ENCODE results near the gene FPR3.
"Not testable (repeated sequence)": the region's sequence is repeated elsewhere in the genome, so short reads cannot be mapped to it uniquely, and the experiment has no call there.

Gene FPR3

GRCh38 chr19:51794885-51795490 lies at the start of gene FPR3:
TSS of gene FPR3 (plus strand) at chr19:51795157. CDS start at chr19:51823749, 28,592 bp downstream.
- DNase-seq (ENCODE audit: low spot score), result no peak

- DNase-seq (ENCODE audit: low spot score), result no peak
Observed at GRCh38 chr19:51746731-51747130, 48.2 kb upstream of the FPR3 start.

- no peak for DNase-seq (ENCODE audit: low spot score)
Observed at GRCh38 chr19:51749979-51750378, 45.0 kb upstream of the FPR3 start.

- no peak for DNase-seq (ENCODE audit: low spot score)
Observed at GRCh38 chr19:51750400-51751094, 44.4 kb upstream of the FPR3 start.

- DNase-seq (ENCODE audit: low spot score), result no peak
Observed at GRCh38 chr19:51751655-51752054, 43.3 kb upstream of the FPR3 start, which contains the start of gene FPR1. TSS of gene FPR1 (minus strand) at chr19:51751878. CDS start at chr19:51746994, 4,884 bp downstream.

GRCh38 chr19:51754109-51754508 lies 40.8 kb upstream of the FPR3 start:
- no peak for DNase-seq (ENCODE audit: low spot score)

GRCh38 chr19:51754770-51755169 lies 40.2 kb upstream of the FPR3 start:
- DNase-seq (ENCODE audit: low spot score), result no peak

- DNase-seq (ENCODE audit: low spot score), result no peak
Observed at GRCh38 chr19:51755571-51755970, 39.4 kb upstream of the FPR3 start.

GRCh38 chr19:51760697-51761356 lies 34.1 kb upstream of the FPR3 start, which contains the start of gene FPR2:
TSS of gene FPR2 (plus strand) at chr19:51761180. CDS start at chr19:51768659, 7,479 bp downstream.
- no peak for DNase-seq (ENCODE audit: low spot score)

- no peak for DNase-seq (ENCODE audit: low spot score)
Observed at GRCh38 chr19:51761696-51762095, 33.3 kb upstream of the FPR3 start.

GRCh38 chr19:51765086-51765485 lies 29.9 kb upstream of the FPR3 start:
- no peak for DNase-seq (ENCODE audit: low spot score)

GRCh38 chr19:51766461-51766860 lies 28.5 kb upstream of the FPR3 start:
- no peak for DNase-seq (ENCODE audit: low spot score)

GRCh38 chr19:51771376-51772130 lies 23.4 kb upstream of the FPR3 start:
- no peak for DNase-seq (ENCODE audit: low spot score)

GRCh38 chr19:51772977-51773376 lies 22.0 kb upstream of the FPR3 start:
- no peak for DNase-seq (ENCODE audit: low spot score)

- not testable (repeated sequence) for DNase-seq (ENCODE audit: low spot score)
Observed at GRCh38 chr19:51776561-51776960, 18.4 kb upstream of the FPR3 start.

- DNase-seq (ENCODE audit: low spot score), result no peak
Observed at GRCh38 chr19:51777570-51778462, 17.1 kb upstream of the FPR3 start.

- no peak for DNase-seq (ENCODE audit: low spot score)
Observed at GRCh38 chr19:51779181-51779580, 15.8 kb upstream of the FPR3 start.

- no peak for DNase-seq (ENCODE audit: low spot score)
Observed at GRCh38 chr19:51779703-51780102, 15.3 kb upstream of the FPR3 start.

GRCh38 chr19:51780270-51780669 lies 14.7 kb upstream of the FPR3 start:
- no peak for DNase-seq (ENCODE audit: low spot score)

GRCh38 chr19:51781999-51782398 lies 13.0 kb upstream of the FPR3 start:
- DNase-seq (ENCODE audit: low spot score), result no peak

GRCh38 chr19:51783372-51783771 lies 11.6 kb upstream of the FPR3 start:
- no peak for DNase-seq (ENCODE audit: low spot score)
